Progenitor cell of endocrine pancreas (in vitro differentiated cells): ENCODE measurements around the gene TEX22. TPM values are rescaled to one million over a fixed set of nuclear protein-coding genes. Genes with fewer than 3 reads are reported as not detected.

Experiments
- DNase-seq: peaks from one replicate; pipeline ENCODE4 v3.0.0; 2021; ENCODE audit warnings: low spot score; ENCODE audit not compliant: unreplicated experiment
- H3K27ac Mint-ChIP-seq: 2 replicates; pipeline ENCODE4 v1.8.0; 2021; ENCODE audit warnings: mild to moderate bottlenecking, moderate library complexity, mixed read lengths
- H3K27me3 Mint-ChIP-seq: 2 replicates; pipeline ENCODE4 v1.8.0; 2021; ENCODE audit warnings: mixed read lengths
- H3K36me3 Mint-ChIP-seq: 2 replicates; pipeline ENCODE4 v1.8.0; 2022; ENCODE audit warnings: mixed read lengths; ENCODE audit not compliant: insufficient read depth
- H3K4me1 Mint-ChIP-seq: 2 replicates; pipeline ENCODE4 v1.8.0; 2021; ENCODE audit warnings: low read depth, mixed read lengths
- H3K4me3 Mint-ChIP-seq: 2 replicates; pipeline ENCODE4 v1.8.0; 2021; ENCODE audit warnings: low read depth, mild to moderate bottlenecking, moderate library complexity, mixed read lengths
- H3K9me3 Mint-ChIP-seq: 2 replicates; pipeline ENCODE4 v1.8.0; 2021; ENCODE audit warnings: low read depth, mixed read lengths
- CTCF ChIP-seq: fragments of 200-600 bp; sonication (generic); IDR thresholded peaks from one replicate; pipeline ENCODE4 v1.5.0; 2021; ENCODE audit warnings: antibody characterized with exemption, mild to moderate bottlenecking; ENCODE audit not compliant: unreplicated experiment
- total RNA-seq: library from RNA; stranded (reverse); gene quantifications from 2 replicates; pipeline ENCODE4 v1.2.1, GENCODE V29; 2021

The TEX22 gene
- total RNA-seq, 1 donor from 2014 or later: 2.4 TPM

GRCh38 chr14:105450864-105451720 lies 52.8 kb downstream of the TEX22 start:
- Mint-ChIP-seq H3K27me3 (no peaks in the 10 kb centered on the region), H3K27ac (no peak overlapping the region), H3K9me3 (no peaks in the 10 kb centered on the region), H3K36me3 (peaks cover 12% of the 10 kb centered on the region), H3K4me1 (no peaks in the 10 kb centered on the region), H3K4me3 (no peak overlapping the region)
- DNase-seq: no peak
- TF ChIP-seq CTCF: no peak

GRCh38 chr14:105452963-105453362 lies 54.6 kb downstream of the TEX22 start:
- TF ChIP-seq CTCF: no peak
- Mint-ChIP-seq H3K27me3 (no peaks in the 10 kb centered on the region), H3K4me1 (no peaks in the 10 kb centered on the region), H3K27ac (no peak overlapping the region), H3K4me3 (no peak overlapping the region), H3K36me3 (peaks cover 12% of the 10 kb centered on the region), H3K9me3 (no peaks in the 10 kb centered on the region)
- DNase-seq: no peak

GRCh38 chr14:105453847-105454246 lies 55.5 kb downstream of the TEX22 start:
- DNase-seq: no peak
- Mint-ChIP-seq H3K27me3 (no peaks in the 10 kb centered on the region), H3K4me3 (no peak overlapping the region), H3K27ac (no peak overlapping the region), H3K9me3 (no peaks in the 10 kb centered on the region), H3K36me3 (peaks cover 12% of the 10 kb centered on the region), H3K4me1 (no peaks in the 10 kb centered on the region)
- TF ChIP-seq CTCF: no peak

- no peak for TF ChIP-seq CTCF
- H3K4me1 Mint-ChIP-seq: no peaks in the 10 kb centered on the region
- no peak for DNase-seq
- peaks cover 12% of the 10 kb centered on the region for H3K36me3 Mint-ChIP-seq
- no peaks in the 10 kb centered on the region for H3K9me3 Mint-ChIP-seq
- H3K27ac Mint-ChIP-seq: no peak overlapping the region
- no peaks in the 10 kb centered on the region for H3K27me3 Mint-ChIP-seq
- no peak overlapping the region for H3K4me3 Mint-ChIP-seq
Observed at GRCh38 chr14:105455086-105455640, 56.8 kb downstream of the TEX22 start.

- Mint-ChIP-seq H3K36me3 (peaks cover 13% of the 10 kb centered on the region), H3K4me1 (no peaks in the 10 kb centered on the region), H3K27ac (no peak overlapping the region), H3K27me3 (no peaks in the 10 kb centered on the region), H3K4me3 (no peak overlapping the region), H3K9me3 (no peaks in the 10 kb centered on the region)
- no peak for TF ChIP-seq CTCF
- DNase-seq: no peak
Observed at GRCh38 chr14:105455766-105456660, 57.7 kb downstream of the TEX22 start.
